Parathyroid adenoma (tissue), 2 donors: Measurements from ENCODE around the gene ADM.

Experiments used
- H2AFZ ChIP-seq: fragments of 300-600 bp; sonication (generic); one replicate; pipeline ENCODE4 v1.7.0; 2017; ENCODE audit warnings: antibody characterized with exemption, mild to moderate bottlenecking
- H3K27ac ChIP-seq: fragments of 300-600 bp; sonication (generic); one replicate; pipeline ENCODE4 v1.7.0; 2017
- H3K27me3 ChIP-seq: fragments of 300-600 bp; sonication (generic); one replicate; pipeline ENCODE4 v1.7.0; 2017; ENCODE audit warnings: low read length; ENCODE audit not compliant: control insufficient read depth, insufficient read depth
- H3K36me3 ChIP-seq: fragments of 300-600 bp; sonication (generic); one replicate; pipeline ENCODE4 v1.7.0; 2017; ENCODE audit warnings: low read length; ENCODE audit not compliant: control insufficient read depth, insufficient read depth
- H3K4me1 ChIP-seq: fragments of 300-600 bp; sonication (generic); one replicate; pipeline ENCODE4 v1.7.0; 2017; ENCODE audit warnings: control low read depth
- H3K4me2 ChIP-seq: fragments of 300-600 bp; sonication (generic); one replicate; pipeline ENCODE4 v1.7.0; 2017; ENCODE audit warnings: low read length
- H3K4me3 ChIP-seq: fragments of 300-600 bp; sonication (generic); one replicate; pipeline ENCODE4 v1.7.0; 2017; ENCODE audit warnings: low read depth, low read length
- H3K79me2 ChIP-seq: fragments of 300-600 bp; sonication (generic); one replicate; pipeline ENCODE4 v1.7.0; 2017; ENCODE audit warnings: control low read depth
- H3K9ac ChIP-seq: fragments of 300-600 bp; sonication (generic); one replicate; pipeline ENCODE4 v1.7.0; 2017; ENCODE audit warnings: mild to moderate bottlenecking
- H3K9me3 ChIP-seq: fragments of 300-600 bp; sonication (generic); one replicate; pipeline ENCODE4 v1.7.0; 2017; ENCODE audit warnings: low read length; ENCODE audit not compliant: control insufficient read depth
- TF ChIP-seq, protein P1 (sequence below): fragments of 300-600 bp; sonication (generic); IDR thresholded peaks from one replicate; pipeline ENCODE4 v1.7.0; 2017; ENCODE audit warnings: antibody characterized with exemption, mild to moderate bottlenecking
- donor health status: primary hyperparathyroidism.

The ADM gene

DNA sequence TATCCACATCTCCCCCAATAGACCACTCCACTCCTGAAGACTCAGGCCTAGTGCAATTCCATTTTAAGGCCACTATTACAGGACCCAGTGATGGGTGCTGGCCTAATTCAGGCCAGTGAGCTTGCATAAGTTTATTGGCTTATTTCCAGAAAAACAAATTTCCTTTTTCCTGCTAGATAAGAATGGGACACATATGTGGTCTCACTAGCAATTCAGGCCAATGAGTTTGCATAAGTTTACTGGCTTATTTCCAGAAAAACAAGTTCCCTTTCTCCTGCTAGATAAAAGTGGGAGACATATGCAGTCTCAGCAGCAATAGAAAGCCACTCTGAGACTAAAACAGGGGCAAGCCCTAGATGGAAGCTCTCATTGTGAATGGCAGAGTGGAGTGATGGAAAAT is 22.4 kb downstream of the ADM start:
- H2AFZ ChIP-seq: no peak overlapping the region
- no peaks in the 10 kb centered on the region for H3K79me2 ChIP-seq
- H3K4me3 ChIP-seq: no peak overlapping the region
- H3K9ac ChIP-seq: no peak overlapping the region
- H3K9me3 ChIP-seq: no peaks in the 10 kb centered on the region
- no peak overlapping the region for H3K4me2 ChIP-seq
- H3K27me3 ChIP-seq: no peaks in the 10 kb centered on the region
- TF ChIP-seq, protein P1, sequence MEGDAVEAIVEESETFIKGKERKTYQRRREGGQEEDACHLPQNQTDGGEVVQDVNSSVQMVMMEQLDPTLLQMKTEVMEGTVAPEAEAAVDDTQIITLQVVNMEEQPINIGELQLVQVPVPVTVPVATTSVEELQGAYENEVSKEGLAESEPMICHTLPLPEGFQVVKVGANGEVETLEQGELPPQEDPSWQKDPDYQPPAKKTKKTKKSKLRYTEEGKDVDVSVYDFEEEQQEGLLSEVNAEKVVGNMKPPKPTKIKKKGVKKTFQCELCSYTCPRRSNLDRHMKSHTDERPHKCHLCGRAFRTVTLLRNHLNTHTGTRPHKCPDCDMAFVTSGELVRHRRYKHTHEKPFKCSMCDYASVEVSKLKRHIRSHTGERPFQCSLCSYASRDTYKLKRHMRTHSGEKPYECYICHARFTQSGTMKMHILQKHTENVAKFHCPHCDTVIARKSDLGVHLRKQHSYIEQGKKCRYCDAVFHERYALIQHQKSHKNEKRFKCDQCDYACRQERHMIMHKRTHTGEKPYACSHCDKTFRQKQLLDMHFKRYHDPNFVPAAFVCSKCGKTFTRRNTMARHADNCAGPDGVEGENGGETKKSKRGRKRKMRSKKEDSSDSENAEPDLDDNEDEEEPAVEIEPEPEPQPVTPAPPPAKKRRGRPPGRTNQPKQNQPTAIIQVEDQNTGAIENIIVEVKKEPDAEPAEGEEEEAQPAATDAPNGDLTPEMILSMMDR: no peak
- H3K27ac ChIP-seq: peak overlapping the region; percentile 19
- peaks cover 18% of the 10 kb centered on the region for H3K4me1 ChIP-seq
- no peaks in the 10 kb centered on the region for H3K36me3 ChIP-seq

DNA sequence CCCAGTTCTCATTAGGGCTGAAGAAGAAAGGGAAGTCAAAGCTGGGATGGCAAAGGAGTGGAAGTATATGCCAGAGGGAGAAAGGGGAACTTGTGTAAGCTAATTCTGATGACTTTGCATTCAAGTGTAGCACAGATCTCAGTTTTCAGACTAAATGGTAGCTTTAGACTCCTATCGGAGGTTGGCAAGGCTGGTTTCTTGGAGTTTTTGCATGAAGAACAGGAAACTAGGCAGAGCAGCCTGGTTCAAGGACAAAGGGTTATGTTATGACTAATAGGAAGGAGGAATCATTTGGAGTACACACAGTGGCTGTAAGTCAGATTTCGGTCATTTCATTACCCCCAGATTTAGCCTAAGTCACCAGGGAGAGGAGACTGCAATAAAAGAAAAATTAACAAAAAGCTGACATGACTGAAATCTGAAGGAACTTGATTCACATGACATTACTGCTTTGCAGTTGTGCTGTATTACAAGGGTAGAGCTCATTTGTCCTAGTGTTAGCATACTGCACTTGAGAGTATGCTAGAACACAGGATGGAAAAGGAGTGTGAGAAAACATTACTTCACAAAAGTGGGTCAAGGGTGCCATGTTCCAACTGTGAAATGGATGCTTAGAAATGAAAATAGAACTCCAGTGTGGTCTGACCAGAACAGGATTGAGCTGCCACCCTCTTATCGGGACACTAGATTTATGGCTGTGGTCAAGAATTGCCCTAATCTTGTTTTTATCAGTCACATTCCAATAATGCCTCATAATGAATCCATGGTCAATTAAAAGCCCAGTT is 23.6 kb downstream of the ADM start:
- Histone ChIP-seq H3K4me1 (peaks cover 18% of the 10 kb centered on the region), H2AFZ (peak overlapping the region; percentile 16), H3K4me2 (no peak overlapping the region), H3K79me2 (no peaks in the 10 kb centered on the region), H3K36me3 (no peaks in the 10 kb centered on the region), H3K27me3 (no peaks in the 10 kb centered on the region), H3K9me3 (no peaks in the 10 kb centered on the region), H3K9ac (no peak overlapping the region), H3K27ac (peak overlapping the region; percentile 27), H3K4me3 (no peak overlapping the region)
- TF ChIP-seq, protein P1: no peak

DNA sequence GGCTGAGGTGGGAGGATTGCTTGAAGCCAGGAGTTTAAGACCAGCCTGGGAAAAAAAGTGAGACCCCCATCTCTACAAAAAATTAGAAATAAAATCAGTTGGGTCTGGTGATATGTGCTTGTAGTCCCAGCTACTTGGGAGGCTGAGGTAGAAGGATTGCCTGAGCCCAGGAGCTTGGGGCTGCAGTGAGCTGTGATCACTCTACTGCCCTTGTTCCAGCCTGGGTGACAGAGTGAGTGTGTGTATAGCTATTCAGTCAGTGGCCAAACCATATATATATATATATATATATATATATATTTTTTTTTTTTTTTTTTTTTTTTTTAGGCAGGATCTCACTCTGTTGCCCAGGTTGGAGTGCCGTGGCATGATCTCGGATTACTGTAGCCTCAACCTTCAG is 24.5 kb downstream of the ADM start:
- Histone ChIP-seq H2AFZ (peak overlapping the region; percentile 17), H3K9me3 (no peaks in the 10 kb centered on the region), H3K4me3 (no peak overlapping the region), H3K9ac (no peak overlapping the region), H3K4me2 (no peak overlapping the region), H3K36me3 (no peaks in the 10 kb centered on the region), H3K27me3 (no peaks in the 10 kb centered on the region), H3K4me1 (peaks cover 13% of the 10 kb centered on the region), H3K27ac (no peak overlapping the region), H3K79me2 (no peaks in the 10 kb centered on the region)
- TF ChIP-seq, protein P1: no peak

DNA sequence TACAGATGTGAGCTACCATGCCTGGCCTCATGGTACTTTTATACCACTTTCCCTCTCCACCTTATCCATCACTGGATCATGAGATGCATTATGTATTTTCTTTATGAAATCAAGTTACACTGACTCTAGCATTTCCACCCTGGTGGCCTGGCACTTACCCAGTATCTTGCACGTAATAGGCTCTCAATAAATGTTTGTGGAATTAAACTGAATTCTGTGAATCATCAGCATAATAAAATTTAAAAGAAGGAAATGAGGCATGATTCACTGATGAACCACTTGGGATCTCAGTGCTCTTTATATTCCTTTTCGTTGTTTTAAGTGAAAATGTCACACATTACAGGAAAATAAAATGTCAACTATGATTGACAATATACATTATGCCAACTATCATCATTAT is 25.1 kb downstream of the ADM start:
- no peaks in the 10 kb centered on the region for H3K79me2 ChIP-seq
- H3K9ac ChIP-seq: no peak overlapping the region
- H3K4me2 ChIP-seq: no peak overlapping the region
- peaks cover 13% of the 10 kb centered on the region for H3K4me1 ChIP-seq
- TF ChIP-seq, protein P1: no peak
- H2AFZ ChIP-seq: no peak overlapping the region
- H3K27ac ChIP-seq: no peak overlapping the region
- no peaks in the 10 kb centered on the region for H3K27me3 ChIP-seq
- no peaks in the 10 kb centered on the region for H3K9me3 ChIP-seq
- H3K4me3 ChIP-seq: no peak overlapping the region
- H3K36me3 ChIP-seq: no peaks in the 10 kb centered on the region
